Mucosa of descending colon (tissue), 3 donors: ENCODE data around the gene NEUROD6. TPM values are rescaled to one million over a fixed set of nuclear protein-coding genes. Genes with fewer than 3 reads are reported as not detected.

Experiments
- ATAC-seq: fragments of 200-7000 bp; cut with Tn5 transposase; one replicate; pipeline ENCODE4 v1.9.1; 2020; ENCODE audit warnings: mild to moderate bottlenecking, moderate library complexity
- DNase-seq, 3 donors: peaks; one replicate each; pipeline ENCODE4 v3.0.0-alpha.2; 2020
- H3K36me3 ChIP-seq: fragments of 200-600 bp; one replicate; pipeline ENCODE4 v1.8.0; 2021; ENCODE audit warnings: low read depth, mild to moderate bottlenecking
- H3K4me1 ChIP-seq: fragments of 200-600 bp; one replicate; pipeline ENCODE4 v1.8.0; 2021; ENCODE audit warnings: low read depth, mild to moderate bottlenecking
- H3K4me3 ChIP-seq: fragments of 200-600 bp; one replicate; pipeline ENCODE4 v1.8.0; 2021; ENCODE audit warnings: mild to moderate bottlenecking
- H3K9me3 ChIP-seq: fragments of 200-600 bp; one replicate; pipeline ENCODE4 v1.8.0; 2021; ENCODE audit warnings: mild to moderate bottlenecking
- intact Hi-C, 2 donors: fragments of 100-400 bp; cut with DNase I in 1 of 2; cut with micrococcal nuclease in 1 of 2; formaldehyde crosslinking; loops; one replicate each; pipeline versions ENCODE4 v1.11.0 to v1.11.1; 2022; cut with DNase I, micrococcal nuclease
- total RNA-seq, 3 donors: library from RNA; stranded (reverse); fragmentation: NEBNext Ultra II Directional in 2 of 3; extraction: Animal tissue kit (Norgen Biotek cat#: 25700) in 2 of 3; gene quantifications; one replicate each; pipeline versions ENCODE4 v1.2.1 to v1.2.4, GENCODE V29; 2021 to 2023
- TF ChIP-seq, protein P1 (sequence below): fragments of 200-600 bp; IDR thresholded peaks from one replicate; pipeline ENCODE4 v1.8.0; 2022; ENCODE audit warnings: antibody characterized with exemption, mild to moderate bottlenecking
- donor health status: DM: no; HTN: no; CAD: no; lungs with moderate emphysema.
- donor health status: DM: no; HTN: no; CAD: no.
- donor health status: DM: no; HTN: yes; CAD: no.

The NEUROD6 gene
- total RNA-seq, 3 donors from 2014 or later: not detected

DNA sequence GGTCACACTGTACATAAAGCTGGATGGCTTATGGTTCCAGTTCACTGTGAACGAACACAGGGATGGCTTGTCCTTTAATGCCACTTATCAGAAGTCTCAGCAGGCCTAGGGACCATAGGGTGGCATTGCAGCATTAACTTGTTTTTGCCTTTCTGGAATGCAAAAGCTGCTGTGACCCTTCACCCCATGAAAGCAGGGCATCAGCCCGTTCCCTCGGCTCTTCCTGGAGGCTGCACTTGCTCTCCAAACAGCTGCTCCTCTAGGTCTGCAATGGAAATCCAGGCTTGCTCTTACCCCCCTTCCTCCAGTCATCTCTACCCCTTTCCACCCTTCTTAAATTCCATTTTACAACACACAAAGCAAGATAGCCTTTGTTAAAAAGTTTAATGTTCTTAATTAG is 17.9 kb upstream of the NEUROD6 start:
- no peak for DNase-seq
- Histone ChIP-seq H3K4me1 (no peaks in the 10 kb centered on the region), H3K4me3 (no peak overlapping the region), H3K36me3 (no peaks in the 10 kb centered on the region), H3K9me3 (no peaks in the 10 kb centered on the region)
- TF ChIP-seq, protein P1, sequence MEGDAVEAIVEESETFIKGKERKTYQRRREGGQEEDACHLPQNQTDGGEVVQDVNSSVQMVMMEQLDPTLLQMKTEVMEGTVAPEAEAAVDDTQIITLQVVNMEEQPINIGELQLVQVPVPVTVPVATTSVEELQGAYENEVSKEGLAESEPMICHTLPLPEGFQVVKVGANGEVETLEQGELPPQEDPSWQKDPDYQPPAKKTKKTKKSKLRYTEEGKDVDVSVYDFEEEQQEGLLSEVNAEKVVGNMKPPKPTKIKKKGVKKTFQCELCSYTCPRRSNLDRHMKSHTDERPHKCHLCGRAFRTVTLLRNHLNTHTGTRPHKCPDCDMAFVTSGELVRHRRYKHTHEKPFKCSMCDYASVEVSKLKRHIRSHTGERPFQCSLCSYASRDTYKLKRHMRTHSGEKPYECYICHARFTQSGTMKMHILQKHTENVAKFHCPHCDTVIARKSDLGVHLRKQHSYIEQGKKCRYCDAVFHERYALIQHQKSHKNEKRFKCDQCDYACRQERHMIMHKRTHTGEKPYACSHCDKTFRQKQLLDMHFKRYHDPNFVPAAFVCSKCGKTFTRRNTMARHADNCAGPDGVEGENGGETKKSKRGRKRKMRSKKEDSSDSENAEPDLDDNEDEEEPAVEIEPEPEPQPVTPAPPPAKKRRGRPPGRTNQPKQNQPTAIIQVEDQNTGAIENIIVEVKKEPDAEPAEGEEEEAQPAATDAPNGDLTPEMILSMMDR: no peak
- intact Hi-C loops: no loop called here
- no peak for ATAC-seq

DNA sequence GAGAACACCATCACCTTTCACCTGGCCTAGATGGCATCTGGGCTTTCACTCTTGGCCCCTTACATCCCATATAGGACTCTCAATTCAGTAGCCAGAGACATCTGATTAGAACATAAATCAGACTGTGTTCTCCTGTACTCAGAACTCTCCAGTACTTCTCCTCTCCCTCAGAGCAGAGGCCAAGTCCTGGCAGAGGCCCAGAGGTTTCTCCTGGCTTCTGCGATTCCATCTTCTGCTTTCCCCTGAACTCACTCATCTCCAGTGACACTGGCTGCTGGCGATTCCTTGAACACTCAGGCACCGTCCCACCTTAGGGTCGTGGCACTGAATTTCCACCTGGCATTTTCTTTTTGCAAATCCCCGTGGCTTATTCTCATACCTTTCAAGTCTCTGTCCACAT is 4.9 kb upstream of the NEUROD6 start:
- no peak for ATAC-seq
- Histone ChIP-seq H3K4me3 (no peak overlapping the region), H3K36me3 (no peaks in the 10 kb centered on the region), H3K4me1 (no peaks in the 10 kb centered on the region), H3K9me3 (no peaks in the 10 kb centered on the region)
- intact Hi-C loops: no loop called here
- TF ChIP-seq, protein P1: no peak
- no peak for DNase-seq

DNA sequence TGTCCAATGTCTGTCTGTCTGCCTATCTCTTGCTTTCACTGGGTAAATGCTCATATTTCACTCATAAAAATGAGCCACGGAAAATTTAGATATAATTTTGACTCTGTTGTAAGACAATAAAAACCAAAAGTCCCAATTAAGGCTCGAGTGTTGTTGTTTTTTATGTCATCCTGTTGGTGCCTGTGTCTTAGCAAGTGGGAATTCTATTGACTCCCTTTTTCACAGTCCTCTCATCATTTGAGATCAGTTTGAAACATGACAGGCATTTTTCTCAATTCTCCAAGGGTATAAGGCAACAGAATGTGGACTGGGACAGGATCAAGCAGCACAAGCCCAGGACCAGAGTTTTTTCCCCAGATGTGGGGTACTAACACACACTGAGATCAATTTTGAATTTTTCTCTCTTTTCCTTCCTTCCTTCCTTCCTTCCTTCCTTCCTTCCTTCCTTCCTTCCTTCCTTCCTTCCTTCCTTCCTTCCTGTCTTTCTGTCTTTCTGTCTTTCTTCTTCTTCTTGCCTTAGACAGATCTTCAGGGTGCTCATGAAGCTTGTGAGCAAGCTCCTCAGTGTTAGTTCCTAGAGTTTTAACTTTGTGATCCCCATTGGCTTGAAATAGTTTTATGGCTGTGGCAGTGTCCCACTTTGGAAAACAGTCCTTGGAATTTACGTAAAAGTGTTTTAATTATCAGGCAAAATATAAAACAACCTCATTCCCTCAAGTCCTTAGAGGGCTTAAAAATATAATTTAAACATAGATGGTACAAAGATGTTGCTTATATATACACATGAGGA is 3.2 kb upstream of the NEUROD6 start:
- DNase-seq (no peak), ATAC-seq (no peak)
- Histone ChIP-seq H3K4me3 (no peak overlapping the region), H3K9me3 (no peaks in the 10 kb centered on the region), H3K4me1 (no peaks in the 10 kb centered on the region), H3K36me3 (no peaks in the 10 kb centered on the region)
- TF ChIP-seq, protein P1: no peak
- intact Hi-C loops: no loop called here

DNA sequence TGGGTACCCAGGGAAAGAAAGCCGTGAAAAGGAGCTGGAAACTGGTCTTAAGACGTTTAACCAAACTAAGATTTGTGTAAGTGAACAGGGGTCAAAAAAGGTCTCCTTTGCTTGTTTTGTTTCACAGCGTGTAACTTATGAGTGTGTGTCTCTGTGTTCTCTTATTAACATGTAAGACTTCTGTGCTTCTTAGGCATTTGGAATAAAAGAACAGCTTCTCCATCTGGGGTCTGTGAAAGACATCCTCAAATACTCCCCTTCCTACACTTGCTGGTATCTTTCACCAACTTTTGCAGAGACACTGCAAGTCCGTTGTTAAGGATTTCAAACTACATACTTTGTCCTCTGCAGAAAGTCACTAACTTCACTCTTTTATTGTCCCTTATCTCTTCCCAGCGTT is 615 bp upstream of the NEUROD6 start:
- intact Hi-C loops: no loop called here
- H3K4me3 ChIP-seq: no peak overlapping the region
- ATAC-seq (no peak), DNase-seq (no peak)
- no peaks in the 10 kb centered on the region for H3K9me3 ChIP-seq
- no peaks in the 10 kb centered on the region for H3K36me3 ChIP-seq
- peaks cover 7% of the 10 kb centered on the region for H3K4me1 ChIP-seq
- TF ChIP-seq, protein P1: no peak

DNA sequence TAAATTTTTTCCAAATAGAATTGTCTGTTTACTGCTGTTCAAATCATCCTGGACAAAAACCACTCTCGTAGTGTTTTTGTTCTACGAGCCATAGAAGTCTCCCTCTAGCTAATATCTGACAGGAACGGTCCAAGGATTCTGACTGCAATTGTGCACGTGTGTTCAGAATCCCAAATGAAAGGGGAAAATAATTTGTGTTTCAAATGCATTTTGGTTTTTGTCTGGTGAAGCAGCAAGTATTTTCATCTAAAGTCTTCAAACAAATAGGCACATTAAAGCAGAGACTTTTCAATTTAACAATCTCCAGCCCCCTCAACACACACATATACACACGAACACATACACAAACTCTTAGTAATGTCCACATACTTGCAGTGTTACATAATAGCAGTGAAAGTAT is 475 bp downstream of the NEUROD6 start:
- DNase-seq: no peak
- ATAC-seq: no peak
- Histone ChIP-seq H3K4me1 (peaks cover 8% of the 10 kb centered on the region), H3K36me3 (no peaks in the 10 kb centered on the region), H3K4me3 (no peak overlapping the region), H3K9me3 (no peaks in the 10 kb centered on the region)
- TF ChIP-seq, protein P1: no peak
- intact Hi-C loops: no loop called here
